Astrocyte (in vitro differentiated cells and primary cell): Measurements from ENCODE around the gene LCK.

Experiments used
- EZH2 ChIP-seq: IDR thresholded peaks from 2 replicates; pipeline ENCODE4 v1.6.1; 2012; ENCODE audit warnings: mild to moderate bottlenecking, low read length, inconsistent platforms; ENCODE audit not compliant: insufficient read depth
- TF ChIP-seq, protein P1 (sequence below): IDR thresholded peaks from 2 replicates; pipeline ENCODE4 v1.5.1; 2011; ENCODE audit warnings: low read depth, mild to moderate bottlenecking, inconsistent platforms, low read length, moderate library complexity; ENCODE audit not compliant: insufficient read depth

DNA sequence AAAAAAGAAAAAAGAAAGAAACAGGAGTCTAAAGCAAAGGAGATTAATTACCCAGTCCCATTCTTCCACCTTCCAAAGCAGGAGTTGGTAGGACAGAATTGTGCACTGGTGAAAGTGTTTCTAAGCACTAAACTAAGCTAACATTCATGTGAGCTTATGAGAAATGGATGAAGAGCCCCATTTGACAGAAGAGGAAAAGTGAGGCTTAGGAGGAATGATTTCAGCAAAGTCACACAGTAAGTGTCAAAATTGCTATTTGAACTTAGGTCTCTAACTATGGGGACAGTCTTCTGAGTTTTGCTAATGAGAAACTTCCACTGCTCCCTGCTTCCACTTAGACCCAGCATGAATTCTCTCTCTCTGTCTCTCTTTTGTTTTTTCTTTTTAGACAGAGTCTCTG, 18.7 kb downstream of the LCK start:
- TF ChIP-seq, protein P1, sequence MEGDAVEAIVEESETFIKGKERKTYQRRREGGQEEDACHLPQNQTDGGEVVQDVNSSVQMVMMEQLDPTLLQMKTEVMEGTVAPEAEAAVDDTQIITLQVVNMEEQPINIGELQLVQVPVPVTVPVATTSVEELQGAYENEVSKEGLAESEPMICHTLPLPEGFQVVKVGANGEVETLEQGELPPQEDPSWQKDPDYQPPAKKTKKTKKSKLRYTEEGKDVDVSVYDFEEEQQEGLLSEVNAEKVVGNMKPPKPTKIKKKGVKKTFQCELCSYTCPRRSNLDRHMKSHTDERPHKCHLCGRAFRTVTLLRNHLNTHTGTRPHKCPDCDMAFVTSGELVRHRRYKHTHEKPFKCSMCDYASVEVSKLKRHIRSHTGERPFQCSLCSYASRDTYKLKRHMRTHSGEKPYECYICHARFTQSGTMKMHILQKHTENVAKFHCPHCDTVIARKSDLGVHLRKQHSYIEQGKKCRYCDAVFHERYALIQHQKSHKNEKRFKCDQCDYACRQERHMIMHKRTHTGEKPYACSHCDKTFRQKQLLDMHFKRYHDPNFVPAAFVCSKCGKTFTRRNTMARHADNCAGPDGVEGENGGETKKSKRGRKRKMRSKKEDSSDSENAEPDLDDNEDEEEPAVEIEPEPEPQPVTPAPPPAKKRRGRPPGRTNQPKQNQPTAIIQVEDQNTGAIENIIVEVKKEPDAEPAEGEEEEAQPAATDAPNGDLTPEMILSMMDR: no peak
- TF ChIP-seq EZH2: no peak
